Lung microvascular endothelial cell (primary cell): ENCODE data around the gene MINAR2. TPM values are rescaled to one million over a fixed set of nuclear protein-coding genes. Genes with fewer than 3 reads are reported as not detected.

Experiments used
- DNase-seq, 2 donors: peaks; one replicate each; pipeline versions ENCODE4 v3.0.0 to v3.0.0-alpha.2; 2010; ENCODE audit warnings: low read depth in 2 of 2
- total RNA-seq: library from RNA; depleted of rRNA; stranded (reverse); fragments of >200 nt; gene quantifications from 2 replicates; pipeline ENCODE4 v1.2.1, GENCODE V29; 2014

MINAR2 gene
- total RNA-seq, 1 donor from 2014 or later: not detected

- DNase-seq: peak; percentile 55 to 66
Observed at GRCh38 chr5:129771058-129771838, 23.4 kb downstream of the MINAR2 start.

DNA sequence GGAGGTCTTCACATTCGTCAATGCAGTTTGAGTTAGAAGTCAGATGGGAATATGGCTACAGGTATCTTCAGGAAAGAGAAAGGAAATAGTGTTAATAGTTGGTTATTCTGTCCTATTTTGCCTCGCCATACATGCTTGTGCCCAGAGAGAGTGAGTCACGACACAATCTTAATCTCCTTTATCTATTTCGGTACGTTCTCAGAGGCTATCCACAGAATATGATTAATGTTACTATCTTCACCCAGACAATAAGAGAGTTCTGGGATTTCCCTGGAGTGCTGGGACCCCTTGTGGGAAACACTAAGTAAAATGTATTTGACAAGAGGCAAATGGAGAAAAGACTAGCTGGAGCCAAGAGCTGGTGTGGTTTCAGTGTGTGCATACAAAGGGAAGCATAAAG, 25.5 kb downstream of the MINAR2 start:
- DNase-seq: no peak

DNA sequence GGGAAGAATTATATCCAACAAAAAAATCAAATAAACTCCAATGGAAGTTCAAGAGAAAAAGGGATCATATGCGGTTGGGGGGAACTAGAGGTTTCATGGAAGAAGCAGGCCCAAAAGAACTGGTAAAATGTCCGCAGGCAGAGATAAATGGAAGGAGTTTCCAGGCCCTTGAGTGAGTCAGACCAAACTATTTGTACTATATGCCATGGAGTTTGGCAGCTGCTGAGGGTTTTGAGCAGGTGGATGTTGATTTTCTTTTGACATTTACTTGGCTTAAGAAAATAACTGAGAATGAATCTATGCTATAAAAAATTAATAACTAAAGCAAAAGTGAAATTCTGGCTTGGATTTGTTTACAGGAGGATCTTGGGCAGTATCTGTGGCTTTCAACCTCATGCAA, 33.7 kb downstream of the MINAR2 start:
- no peak for DNase-seq

GRCh38 chr5:129803403-129803802, 55.5 kb downstream of the MINAR2 start:
- no peak for DNase-seq

DNA sequence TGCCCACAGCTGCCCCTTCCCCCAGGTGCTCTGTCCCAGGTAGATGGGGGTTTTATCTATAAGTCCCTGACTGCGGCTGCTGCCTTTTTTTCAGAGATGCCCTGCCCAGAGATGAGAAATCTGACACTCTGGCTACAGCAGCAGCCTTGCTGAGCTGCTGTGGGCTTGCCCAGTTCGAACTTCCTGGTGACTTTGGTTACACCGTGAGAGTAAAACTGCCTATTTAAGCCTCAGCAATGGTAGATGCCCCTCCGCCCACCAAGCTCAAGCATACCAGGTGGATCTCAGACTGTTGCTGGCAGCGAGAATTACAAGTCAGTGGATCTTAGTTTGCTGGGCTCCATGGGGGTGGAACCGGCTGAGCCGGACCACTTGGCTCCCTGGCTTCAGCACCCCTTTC, 56.8 kb downstream of the MINAR2 start:
- no peak for DNase-seq

DNA sequence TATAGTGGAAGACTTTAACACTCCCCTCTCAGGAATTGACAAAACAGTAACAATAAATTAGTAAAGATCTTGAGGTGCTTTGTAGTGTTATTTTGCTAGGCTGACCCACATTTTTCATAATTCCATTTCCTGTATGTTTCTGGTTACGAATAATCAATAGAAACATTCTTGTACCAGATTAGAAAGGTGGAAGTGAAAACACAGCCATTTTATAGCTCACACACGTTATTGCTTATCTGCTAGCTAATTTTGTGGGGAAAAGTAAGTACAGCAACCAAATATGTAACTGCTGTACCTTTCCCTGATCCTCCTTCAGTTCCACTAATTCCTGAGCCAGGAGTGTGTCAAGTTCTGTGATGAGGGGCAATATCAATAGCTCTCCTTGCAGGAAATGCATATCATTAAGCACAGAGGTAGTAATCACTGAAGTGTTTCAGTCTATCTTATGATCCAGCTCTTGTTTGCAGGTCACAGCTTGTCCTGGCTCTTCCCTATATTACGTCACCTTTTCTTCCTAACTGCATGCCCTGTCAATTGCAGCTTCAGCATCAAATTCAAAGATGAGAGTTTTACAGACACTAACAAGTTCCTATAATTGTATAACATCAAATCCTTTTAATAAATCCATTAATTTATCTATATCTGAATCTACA, 59.4 kb downstream of the MINAR2 start:
- no peak for DNase-seq

Other genes starting within 250 kb of the MINAR2 start
- 2.8 and 3.4 TPM in 2 replicates for gene CHSY3, start 156.4 kb downstream of the MINAR2 start, total RNA-seq